OCI-LY1 (cell line): ENCODE results near the gene ZNF418.

Experiments
- H2AFZ ChIP-seq: fragments of 200-600 bp; sonication (generic), shearing (Covaris generic); 2 replicates; pipeline ENCODE4 v1.6.0; 2014; ENCODE audit warnings: antibody characterized with exemption, mild to moderate bottlenecking, low read length
- H3F3A ChIP-seq: fragments of 200-600 bp; sonication (generic), shearing (Covaris generic); 2 replicates; pipeline ENCODE4 v1.6.0; 2014; ENCODE audit warnings: mild to moderate bottlenecking, antibody characterized with exemption, low read length, moderate library complexity; ENCODE audit not compliant: insufficient read depth
- H3K27ac ChIP-seq: fragments of 200-600 bp; sonication (generic); 2 replicates; pipeline ENCODE4 v1.5.1; 2014; ENCODE audit warnings: low read length, mixed run types, mild to moderate bottlenecking, low read depth; ENCODE audit not compliant: poor library complexity, severe bottlenecking
- H3K27me3 ChIP-seq: fragments of 200-600 bp; sonication (generic); 2 replicates; pipeline ENCODE4 v1.6.0; 2014; ENCODE audit warnings: antibody characterized with exemption, mild to moderate bottlenecking, low read length, moderate library complexity; ENCODE audit not compliant: insufficient read depth
- H3K36me3 ChIP-seq: fragments of 200-600 bp; sonication (generic); 2 replicates; pipeline ENCODE4 v1.6.1; 2014; ENCODE audit warnings: mild to moderate bottlenecking, antibody characterized with exemption, low read length, moderate library complexity, mixed read lengths; ENCODE audit not compliant: insufficient read depth
- H3K4me1 ChIP-seq: fragments of 200-600 bp; sonication (generic); 2 replicates; pipeline ENCODE4 v1.5.1; 2014; ENCODE audit warnings: mild to moderate bottlenecking, low read length, moderate library complexity; ENCODE audit not compliant: insufficient read depth, severe bottlenecking
- H3K4me2 ChIP-seq: fragments of 200-600 bp; sonication (generic), shearing (Covaris generic); 2 replicates; pipeline ENCODE4 v1.6.1; 2014; ENCODE audit warnings: low read length
- H3K4me3 ChIP-seq: fragments of 200-600 bp; sonication (generic); 2 replicates; pipeline ENCODE4 v1.5.1; 2014; ENCODE audit warnings: low read length, low read depth, mild to moderate bottlenecking, mixed read lengths; ENCODE audit not compliant: poor library complexity, severe bottlenecking
- H3K79me2 ChIP-seq: fragments of 200-600 bp; shearing (Covaris generic); 2 replicates; pipeline ENCODE4 v1.6.1; 2016; ENCODE audit warnings: mixed run types, low read length, mixed read lengths; ENCODE audit not compliant: insufficient read depth
- H3K9ac ChIP-seq: fragments of 200-600 bp; sonication (generic), shearing (Covaris generic); 2 replicates; pipeline ENCODE4 v1.6.1; 2014; ENCODE audit warnings: mild to moderate bottlenecking, low read length, mixed read lengths
- H3K9me2 ChIP-seq: fragments of 200-600 bp; sonication (generic), shearing (Covaris generic); 2 replicates; pipeline ENCODE4 v1.6.1; 2014; ENCODE audit warnings: low read depth, mild to moderate bottlenecking, low read length, mixed read lengths
- H3K9me3 ChIP-seq: fragments of 200-600 bp; shearing (Covaris generic); 2 replicates; pipeline ENCODE4 v1.6.1; 2014; ENCODE audit warnings: low read length, mixed read lengths
- H4K20me1 ChIP-seq: fragments of 200-600 bp; sonication (generic), shearing (Covaris generic); 2 replicates; pipeline ENCODE4 v1.6.0; 2016; ENCODE audit warnings: mild to moderate bottlenecking, low read length; ENCODE audit not compliant: insufficient read depth
- CTCF ChIP-seq: fragments of 200-600 bp; sonication (generic), shearing (Covaris generic); IDR thresholded peaks from 2 replicates; pipeline ENCODE4 v1.5.1; 2017; ENCODE audit warnings: mild to moderate bottlenecking, antibody characterized with exemption, low read length, moderate library complexity, mixed read lengths
- EZH2 ChIP-seq: fragments of 200-600 bp; sonication (generic), shearing (Covaris generic); IDR thresholded peaks from 2 replicates; pipeline ENCODE4 v1.8.0; 2017; ENCODE audit warnings: borderline replicate concordance, mixed run types, mild to moderate bottlenecking, antibody characterized with exemption, low read length, moderate library complexity, mixed read lengths

Gene ZNF418

GRCh38 chr19:57872450-57872849, 62.8 kb downstream of the ZNF418 start:
- Histone ChIP-seq H4K20me1 (no peaks in the 10 kb centered on the region), H3K79me2 (no peaks in the 10 kb centered on the region), H3K4me2 (no peak overlapping the region), H2AFZ (no peak overlapping the region), H3K36me3 (peaks cover 88% of the 10 kb centered on the region), H3K27me3 (no peaks in the 10 kb centered on the region), H3K9ac (no peak overlapping the region), H3K9me2 (no peaks in the 10 kb centered on the region), H3K4me1 (no peaks in the 10 kb centered on the region), H3K27ac (no peak overlapping the region), H3F3A (0 out of 2 replicates have a peak, but pooled peaks cover 4% of the 10 kb centered on the region), H3K9me3 (peaks cover 46% of the 10 kb centered on the region), H3K4me3 (no peak overlapping the region)
- TF ChIP-seq EZH2 (no peak), CTCF (no peak)
